Left lung (tissue), 10 donors: ENCODE data around the gene GSK3B. TPM values are rescaled to one million over a fixed set of nuclear protein-coding genes. Genes with fewer than 3 reads are reported as not detected.
A peak's percentile ranks its signal among the peaks of the same experiment; 100 is the strongest.

Source experiments
- ATAC-seq: fragments of 200-7000 bp; cut with Tn5 transposase; one replicate; pipeline ENCODE4 v1.9.1; 2020; ENCODE audit warnings: moderate library complexity
- DNase-seq, 4 donors: peaks; one replicate each; pipeline ENCODE4 v3.0.0-alpha.2; 2013 to 2020
- H3K27ac ChIP-seq, 2 donors: fragments of 200-600 bp; sonication (generic) in 1 of 2; one replicate each; pipeline versions ENCODE4 v1.5.0 to v1.8.0; 2020 to 2021
- H3K27me3 ChIP-seq, 2 donors: fragments of 200-600 bp; sonication (generic) in 1 of 2; one replicate each; pipeline versions ENCODE4 v1.5.0 to v1.8.0; 2020 to 2021
- H3K36me3 ChIP-seq, 2 donors: fragments of 200-600 bp; sonication (generic) in 1 of 2; one replicate each; pipeline versions ENCODE4 v1.5.0 to v1.8.0; 2020 to 2021
- H3K4me1 ChIP-seq, 2 donors: fragments of 200-600 bp; one replicate each; pipeline ENCODE4 v1.8.0; 2021
- H3K4me3 ChIP-seq, 2 donors: fragments of 200-600 bp; sonication (generic) in 1 of 2; one replicate each; pipeline versions ENCODE4 v1.5.0 to v1.8.0; 2020 to 2021; ENCODE audit warnings: mild to moderate bottlenecking in 1 of 2
- H3K9me3 ChIP-seq, 2 donors: fragments of 200-600 bp; sonication (generic) in 1 of 2; one replicate each; pipeline versions ENCODE4 v1.5.0 to v1.8.0; 2020 to 2021
- CTCF ChIP-seq, 2 donors: fragments of 200-600 bp; sonication (generic) in 1 of 2; IDR thresholded peaks; one replicate each; pipeline versions ENCODE4 v1.5.0 to v1.8.0; 2021; ENCODE audit warnings: antibody characterized with exemption in 2 of 2
- intact Hi-C, 2 donors: fragments of 100-400 bp; cut with DNase I; formaldehyde crosslinking; loops; one replicate each; pipeline versions ENCODE4 v1.11.2 to v1.14.2; 2022
- polyA plus RNA-seq, 6 donors: library from polyadenylated mRNA; unstranded; fragments of 120-200 nt; gene quantifications; one replicate each; pipeline ENCODE4 v1.2.1, GENCODE V29; 2013; ENCODE audit not compliant: insufficient read length in 6 of 6
- total RNA-seq, 2 donors: library from RNA; stranded (reverse); fragmentation: NEBNext Ultra II Directional; extraction: Animal tissue kit (Norgen Biotek cat#: 25700); gene quantifications; one replicate each; pipeline ENCODE4 v1.2.1, GENCODE V29; 2021
- donor health status: DM: no; HTN: yes; CAD: no.
- donor health status: DM: no; HTN: no; CAD: no.

GSK3B gene
- total and polyA plus RNA-seq, 8 donors: 39.2 to 53.0 (median 42.4) TPM

GRCh38 chr3:119783255-119783654 is 311.0 kb downstream of the GSK3B start:
- Histone ChIP-seq H3K27me3 (no peaks in the 10 kb centered on the region), H3K27ac (no peak overlapping the region), H3K9me3 (no peaks in the 10 kb centered on the region), H3K4me1 (no peaks in the 10 kb centered on the region), H3K36me3 (no peaks in the 10 kb centered on the region), H3K4me3 (no peak overlapping the region)
- intact Hi-C loops: no loop called here
- ATAC-seq (peak; percentile 25), DNase-seq (no peak)
- no peak for TF ChIP-seq CTCF (IDR thresholded peaks at IDR 0.05)

- ATAC-seq: no peak
- H3K4me1 ChIP-seq: no peaks in the 10 kb centered on the region
- no peaks in the 10 kb centered on the region for H3K9me3 ChIP-seq
- intact Hi-C loops: no loop called here
- no peak for DNase-seq
- H3K4me3 ChIP-seq: no peak overlapping the region
- no peak for TF ChIP-seq CTCF (IDR thresholded peaks at IDR 0.05)
- no peak overlapping the region for H3K27ac ChIP-seq
- no peaks in the 10 kb centered on the region for H3K27me3 ChIP-seq
- no peaks in the 10 kb centered on the region for H3K36me3 ChIP-seq
Measured at GRCh38 chr3:119782460-119782859, 311.8 kb downstream of the GSK3B start.

- Histone ChIP-seq H3K27ac (no peak within 1 kb of the TSS), H3K9me3 (peaks cover 0 to 2% of the 10 kb centered on the region in 2 donors), H3K36me3 (no peaks in the 10 kb centered on the region), H3K4me1 (no peaks in the 10 kb centered on the region), H3K27me3 (no peaks in the 10 kb centered on the region), H3K4me3 (no peak within 1 kb of the TSS)
- intact Hi-C loops: no loop called here
- DNase-seq (no peak), ATAC-seq (no peak)
- TF ChIP-seq CTCF (IDR thresholded peaks at IDR 0.05): no peak
Measured at GRCh38 chr3:119781330-119782198, 312.7 kb downstream of the GSK3B start, which contains the start of gene NR1I2. Gene NR1I2, plus strand, starts transcription at chr3:119782101.

- no peaks in the 10 kb centered on the region for H3K36me3 ChIP-seq
Measured at GRCh38 chr3:119779731-119780383, 314.4 kb downstream of the GSK3B start.

More at GRCh38 chr3:119779731-119780383, 314.4 kb downstream of the GSK3B start:
- Histone ChIP-seq H3K27me3 (no peaks in the 10 kb centered on the region), H3K9me3 (peaks cover 0 to 2% of the 10 kb centered on the region in 2 donors), H3K4me1 (peaks cover 0 to under 1% of the 10 kb centered on the region in 2 donors), H3K4me3 (no peak overlapping the region), H3K27ac (no peak overlapping the region)
- intact Hi-C loops: no loop called here
- TF ChIP-seq CTCF (IDR thresholded peaks at IDR 0.05): no peak
- DNase-seq (no peak), ATAC-seq (no peak)
